ENCODE measurements around the gene KIF3B.

Gene KIF3B

DNA sequence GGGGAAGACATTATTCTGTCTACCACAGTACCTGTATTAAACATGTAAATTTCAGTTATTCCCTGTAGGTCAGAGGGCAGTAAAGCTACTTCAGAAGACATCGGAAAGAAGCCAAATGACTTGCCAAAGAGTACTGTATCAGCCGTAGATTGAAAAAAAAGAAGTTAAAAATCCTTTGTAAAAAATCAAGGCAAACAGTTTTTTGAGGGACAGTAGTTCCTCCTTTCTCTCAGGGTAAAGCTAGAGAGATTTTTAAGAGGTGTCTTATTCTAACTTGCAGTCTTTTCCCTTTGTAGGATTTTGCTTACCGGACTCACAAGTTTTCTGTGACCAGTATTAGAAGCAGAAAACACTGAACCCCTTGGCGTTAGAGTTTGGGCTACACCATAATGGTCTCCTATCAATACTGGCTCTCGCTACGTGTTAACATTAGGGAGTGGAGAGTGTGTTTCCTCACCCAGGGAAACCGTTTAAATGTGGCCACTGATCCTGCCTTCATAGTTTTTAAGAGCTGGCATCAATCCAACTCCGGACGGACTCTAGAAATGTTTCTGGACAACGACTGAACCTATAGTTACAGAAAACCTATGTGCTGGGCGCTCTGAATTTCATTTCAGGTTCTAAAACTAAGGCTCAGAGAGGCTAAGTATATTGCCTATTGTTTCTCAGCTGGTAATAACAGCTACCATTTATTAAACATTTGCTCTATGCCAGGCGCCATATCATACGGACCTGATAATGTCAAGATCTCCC lies 79.3 kb downstream of the KIF3B start:
- Histone ChIP-seq H2AK5ac (ENCODE audit: low read length) (no peak overlapping the region), H3K9ac (ENCODE audit: low read length) (no peak overlapping the region), H3K14ac (ENCODE audit: low read length) (peak overlapping the region; percentile 56), H3K79me1 (ENCODE audit: low read length) (peaks cover 16% of the 10 kb centered on the region), H3K27ac (ENCODE audit: low read depth, low read length) (peak overlapping the region; percentile 92), H3K9me3 (ENCODE audit: insufficient read depth, low read depth, low read length) (no peaks in the 10 kb centered on the region), H3K18ac (ENCODE audit: low read length) (no peak overlapping the region), H3K27me3 (ENCODE audit: insufficient read depth, low read length) (no peaks in the 10 kb centered on the region), H4K91ac (ENCODE audit: low read depth, low read length) (peak overlapping the region; percentile 60), H3K23ac (ENCODE audit: low read length) (no peak overlapping the region), H3K36me3 (ENCODE audit: control insufficient read depth in 1 of 2, insufficient read depth in 2 of 2, low read length in 2 of 2) (peaks cover 0 to 3% of the 10 kb centered on the region in 2 experiments), H3K79me2 (ENCODE audit: control insufficient read depth, insufficient read depth, low read length, poor library complexity) (peaks cover 18% of the 10 kb centered on the region), H3K4me1 (ENCODE audit: control insufficient read depth in 1 of 2, insufficient read depth in 2 of 2, low read length in 2 of 2) (peaks cover 0 to 10% of the 10 kb centered on the region in 2 experiments), H2BK120ac (ENCODE audit: insufficient read depth, low read length, poor library complexity) (peak overlapping the region; percentile 36), H3K4me2 (ENCODE audit: low read length) (peak overlapping the region; percentile 88), H3K4ac (ENCODE audit: low read depth, low read length) (no peak overlapping the region), H4K8ac (ENCODE audit: low read depth, low read length) (peak overlapping the region; percentile 59), H2BK5ac (ENCODE audit: low read depth, low read length, poor library complexity) (peak overlapping the region; percentile 54), H3K4me3 (ENCODE audit: low read depth, low read length) (no peak overlapping the region), H4K12ac (ENCODE audit: low read depth, low read length) (no peak overlapping the region), H2AFZ (ENCODE audit: insufficient read depth, low read length, poor library complexity) (no peak overlapping the region), H2BK12ac (ENCODE audit: low read length) (peak overlapping the region; percentile 85)
- peak in 1 of 2 donors; percentile 17 for DNase-seq
- WGBS (ENCODE audit: extremely low coverage, insufficient coverage, insufficient read length), result no CpG with 5 or more reads among the region's 13 CpGs

DNA sequence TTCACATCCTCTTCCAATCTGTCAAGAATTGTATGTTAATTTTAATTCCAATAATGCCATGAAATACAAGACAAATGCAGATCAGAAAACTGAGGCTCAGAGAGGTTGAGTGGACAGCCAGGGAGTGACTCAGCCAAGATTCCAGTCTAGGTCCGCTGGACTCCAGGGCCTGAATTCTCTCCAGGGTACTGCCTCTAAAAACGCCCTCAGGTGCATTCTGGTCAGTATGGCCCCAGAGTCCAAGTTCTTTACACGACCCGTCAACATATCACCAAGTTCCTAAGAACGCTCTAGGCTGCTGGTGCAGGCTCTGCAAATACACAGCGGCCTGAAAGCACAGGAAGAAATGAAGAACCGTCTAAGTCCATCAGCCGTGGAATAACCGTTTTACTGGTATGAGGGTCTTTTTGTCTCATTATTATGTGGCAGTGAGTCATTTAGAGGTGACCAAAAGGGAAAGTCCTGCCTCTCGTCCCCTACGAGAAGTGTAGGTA lies 80.0 kb downstream of the KIF3B start:
- H2BK12ac ChIP-seq (ENCODE audit: low read length), result peak overlapping the region; percentile 34
- peaks cover 18% of the 10 kb centered on the region for H3K79me2 ChIP-seq (ENCODE audit: control insufficient read depth, insufficient read depth, low read length, poor library complexity)
- H4K8ac ChIP-seq (ENCODE audit: low read depth, low read length), result peak overlapping the region; percentile 77
- H3K4me1 ChIP-seq (ENCODE audit: control insufficient read depth in 1 of 2, insufficient read depth in 2 of 2, low read length in 2 of 2), result peaks cover 0 to 10% of the 10 kb centered on the region in 2 experiments
- H3K27ac ChIP-seq (ENCODE audit: low read depth, low read length), result peak overlapping the region; percentile 92
- no peak overlapping the region for H2AK5ac ChIP-seq (ENCODE audit: low read length)
- DNase-seq, result peak; percentile 95 to 96
- H3K27me3 ChIP-seq (ENCODE audit: insufficient read depth, low read length), result no peaks in the 10 kb centered on the region
- no CpG with 5 or more reads among the region's 11 CpGs for WGBS (ENCODE audit: extremely low coverage, insufficient coverage, insufficient read length)
- peak overlapping the region; percentile 61 for H3K14ac ChIP-seq (ENCODE audit: low read length)
- peak overlapping the region; percentile 25 for H3K18ac ChIP-seq (ENCODE audit: low read length)
- no peaks in the 10 kb centered on the region for H3K9me3 ChIP-seq (ENCODE audit: insufficient read depth, low read depth, low read length)
- peak overlapping the region; percentile 79 for H2BK5ac ChIP-seq (ENCODE audit: low read depth, low read length, poor library complexity)
- peaks cover 16% of the 10 kb centered on the region for H3K79me1 ChIP-seq (ENCODE audit: low read length)
- H2AFZ ChIP-seq (ENCODE audit: insufficient read depth, low read length, poor library complexity), result peak overlapping the region; percentile 52
- peak overlapping the region; percentile 81 for H3K9ac ChIP-seq (ENCODE audit: low read length)
- H3K4me2 ChIP-seq (ENCODE audit: low read length), result peak overlapping the region; percentile 88
- no peak overlapping the region for H4K12ac ChIP-seq (ENCODE audit: low read depth, low read length)
- peak overlapping the region; percentile 74 for H3K4me3 ChIP-seq (ENCODE audit: low read depth, low read length)
- peak overlapping the region; percentile 56 for H4K91ac ChIP-seq (ENCODE audit: low read depth, low read length)
- H3K4ac ChIP-seq (ENCODE audit: low read depth, low read length), result no peak overlapping the region
- peak overlapping the region; percentile 6 for H2BK120ac ChIP-seq (ENCODE audit: insufficient read depth, low read length, poor library complexity)
- H3K36me3 ChIP-seq (ENCODE audit: control insufficient read depth in 1 of 2, insufficient read depth in 2 of 2, low read length in 2 of 2), result peaks cover 0 to 3% of the 10 kb centered on the region in 2 experiments
- no peak overlapping the region for H3K23ac ChIP-seq (ENCODE audit: low read length)

DNA sequence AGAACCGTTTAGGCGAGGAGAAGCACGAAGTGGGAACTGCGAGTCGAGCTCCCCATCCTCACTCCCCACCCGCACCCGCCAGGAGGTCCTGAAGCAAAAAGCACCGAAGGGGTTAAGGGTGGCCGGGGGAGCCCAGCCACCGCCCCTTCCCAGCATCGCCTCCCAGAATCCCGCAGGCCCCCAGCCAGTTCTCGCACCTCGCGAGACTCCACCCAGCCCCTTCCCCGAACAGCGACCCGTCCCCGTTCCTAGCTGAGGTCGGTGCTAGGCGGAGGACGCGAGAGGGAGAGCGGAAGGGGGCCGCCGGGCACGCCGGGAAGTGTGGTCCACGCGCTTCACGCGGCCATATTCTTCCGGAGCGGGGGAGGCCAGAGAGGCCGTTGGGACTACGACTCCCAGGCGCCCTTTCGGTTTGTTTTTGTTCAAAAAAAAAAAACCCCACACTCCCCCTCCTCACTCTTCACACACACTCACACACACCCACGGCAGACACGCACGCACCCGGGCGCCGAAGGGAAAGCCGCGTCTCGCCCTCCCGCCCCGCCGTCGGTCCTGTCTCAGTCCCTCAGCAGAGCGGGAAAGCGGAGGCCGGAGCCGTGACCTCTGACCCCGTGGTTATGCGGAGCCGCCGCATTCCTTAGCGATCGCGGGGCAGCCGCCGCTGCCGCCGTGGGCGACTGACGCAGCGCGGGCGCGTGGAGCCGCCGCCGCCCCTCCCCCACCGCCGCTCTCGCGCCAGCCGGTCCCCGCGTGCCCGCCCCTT lies 80.6 kb downstream of the KIF3B start, which contains the start of gene ASXL1:
TSS of gene ASXL1 (plus strand) at position 463 of the 763 bp plus-strand sequence. CDS start 445 bp downstream, outside the sequence.
- peak within 1 kb of the TSS; percentile 86 for H2BK120ac ChIP-seq (ENCODE audit: insufficient read depth, low read length, poor library complexity)
- H3K14ac ChIP-seq (ENCODE audit: low read length), result peak within 1 kb of the TSS; percentile 95
- peak within 1 kb of the TSS; percentile 93 for H2BK5ac ChIP-seq (ENCODE audit: low read depth, low read length, poor library complexity)
- H3K4me2 ChIP-seq (ENCODE audit: low read length), result peak within 1 kb of the TSS; percentile 88
- no peaks in the 10 kb centered on the region for H3K27me3 ChIP-seq (ENCODE audit: insufficient read depth, low read length)
- peak within 1 kb of the TSS; percentile 99 for H3K4ac ChIP-seq (ENCODE audit: low read depth, low read length)
- peak within 1 kb of the TSS; percentile 88 for H3K18ac ChIP-seq (ENCODE audit: low read length)
- WGBS (ENCODE audit: extremely low coverage, insufficient coverage, insufficient read length), result no CpG with 5 or more reads among the region's 83 CpGs
- H3K27ac ChIP-seq (ENCODE audit: low read depth, low read length), result peak within 1 kb of the TSS; percentile 99
- no peak within 1 kb of the TSS for H3K23ac ChIP-seq (ENCODE audit: low read length)
- H3K79me1 ChIP-seq (ENCODE audit: low read length), result peaks cover 16% of the 10 kb centered on the region
- peaks cover 0 to 3% of the 10 kb centered on the region in 2 experiments for H3K36me3 ChIP-seq (ENCODE audit: control insufficient read depth in 1 of 2, insufficient read depth in 2 of 2, low read length in 2 of 2)
- H4K12ac ChIP-seq (ENCODE audit: low read depth, low read length), result peak within 1 kb of the TSS; percentile 33
- H3K79me2 ChIP-seq (ENCODE audit: control insufficient read depth, insufficient read depth, low read length, poor library complexity), result peaks cover 18% of the 10 kb centered on the region
- peak within 1 kb of the TSS; percentile 94 for H4K91ac ChIP-seq (ENCODE audit: low read depth, low read length)
- H2BK12ac ChIP-seq (ENCODE audit: low read length), result peak within 1 kb of the TSS; percentile 34
- H3K4me1 ChIP-seq (ENCODE audit: control insufficient read depth in 1 of 2, insufficient read depth in 2 of 2, low read length in 2 of 2), result peaks cover 0 to 10% of the 10 kb centered on the region in 2 experiments
- peak within 1 kb of the TSS; percentile 88 for H3K9ac ChIP-seq (ENCODE audit: low read length)
- peak within 1 kb of the TSS; percentile 16 for H2AK5ac ChIP-seq (ENCODE audit: low read length)
- peak within 1 kb of the TSS; percentile 86 for H4K8ac ChIP-seq (ENCODE audit: low read depth, low read length)
- DNase-seq, result peak; percentile 89 to 93
- peak within 1 kb of the TSS; percentile 94 for H3K4me3 ChIP-seq (ENCODE audit: low read depth, low read length)
- H3K9me3 ChIP-seq (ENCODE audit: insufficient read depth, low read depth, low read length), result no peaks in the 10 kb centered on the region
- H2AFZ ChIP-seq (ENCODE audit: insufficient read depth, low read length, poor library complexity), result peak within 1 kb of the TSS; percentile 52

DNA sequence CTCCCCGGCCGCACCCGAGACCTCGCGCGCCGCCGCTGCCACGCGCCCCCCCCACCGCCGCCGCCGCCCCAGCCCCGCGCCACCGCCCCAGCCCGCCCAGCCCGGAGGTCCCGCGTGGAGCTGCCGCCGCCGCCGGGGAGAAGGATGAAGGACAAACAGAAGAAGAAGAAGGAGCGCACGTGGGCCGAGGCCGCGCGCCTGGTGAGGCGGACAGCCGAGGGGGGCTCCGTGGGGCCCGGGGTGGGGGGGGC lies 81.1 kb downstream of the KIF3B start:
- peak overlapping the region; percentile 94 for H3K4me3 ChIP-seq (ENCODE audit: low read depth, low read length)
- H3K79me2 ChIP-seq (ENCODE audit: control insufficient read depth, insufficient read depth, low read length, poor library complexity), result peaks cover 20% of the 10 kb centered on the region
- H3K27me3 ChIP-seq (ENCODE audit: insufficient read depth, low read length), result no peaks in the 10 kb centered on the region
- H4K12ac ChIP-seq (ENCODE audit: low read depth, low read length), result no peak overlapping the region
- DNase-seq, result no peak
- H2BK120ac ChIP-seq (ENCODE audit: insufficient read depth, low read length, poor library complexity), result no peak overlapping the region
- no peak overlapping the region for H4K8ac ChIP-seq (ENCODE audit: low read depth, low read length)
- H2AK5ac ChIP-seq (ENCODE audit: low read length), result no peak overlapping the region
- H2BK5ac ChIP-seq (ENCODE audit: low read depth, low read length, poor library complexity), result no peak overlapping the region
- no peak overlapping the region for H2AFZ ChIP-seq (ENCODE audit: insufficient read depth, low read length, poor library complexity)
- peaks cover 0 to 3% of the 10 kb centered on the region in 2 experiments for H3K36me3 ChIP-seq (ENCODE audit: control insufficient read depth in 1 of 2, insufficient read depth in 2 of 2, low read length in 2 of 2)
- no peak overlapping the region for H3K4ac ChIP-seq (ENCODE audit: low read depth, low read length)
- H3K79me1 ChIP-seq (ENCODE audit: low read length), result peaks cover 16% of the 10 kb centered on the region
- peaks cover 0 to 10% of the 10 kb centered on the region in 2 experiments for H3K4me1 ChIP-seq (ENCODE audit: control insufficient read depth in 1 of 2, insufficient read depth in 2 of 2, low read length in 2 of 2)
- peak overlapping the region; percentile 99 for H3K27ac ChIP-seq (ENCODE audit: low read depth, low read length)
- no peak overlapping the region for H3K18ac ChIP-seq (ENCODE audit: low read length)
- H3K9me3 ChIP-seq (ENCODE audit: insufficient read depth, low read depth, low read length), result no peaks in the 10 kb centered on the region
- no peak overlapping the region for H3K4me2 ChIP-seq (ENCODE audit: low read length)
- no peak overlapping the region for H3K9ac ChIP-seq (ENCODE audit: low read length)
- H2BK12ac ChIP-seq (ENCODE audit: low read length), result no peak overlapping the region
- no peak overlapping the region for H3K14ac ChIP-seq (ENCODE audit: low read length)
- WGBS (ENCODE audit: extremely low coverage, insufficient coverage, insufficient read length), result no CpG with 5 or more reads among the region's 35 CpGs
- H3K23ac ChIP-seq (ENCODE audit: low read length), result no peak overlapping the region
- peak overlapping the region; percentile 94 for H4K91ac ChIP-seq (ENCODE audit: low read depth, low read length)
